ENCODE data around the gene SRP68. TPM values are rescaled to one million over a fixed set of nuclear protein-coding genes. Genes with fewer than 3 reads are reported as not detected.

Gene SRP68
- total RNA-seq (ENCODE audit: unreplicated experiment) = 48.4 TPM
- long read RNA-seq, transcript SRP68-201 (16 exons, 2,649 nt) = major isoform, 21 of 24 reads
- long read RNA-seq, partial matches to known transcripts = 1 of 24 reads
- long read RNA-seq, other reads (novel, unspliced or antisense) = 2 of 24 reads

- peak; percentile 96 for DNase-seq
- peaks cover 9% of the 10 kb centered on the region for H3K4me1 Mint-ChIP-seq (ENCODE audit: low read depth, unreplicated experiment)
- H3K9me3 Mint-ChIP-seq (ENCODE audit: unreplicated experiment) = peaks cover 5% of the 10 kb centered on the region
- peak within 1 kb of the TSS; percentile 80 for H3K27ac Mint-ChIP-seq (ENCODE audit: unreplicated experiment)
- no peaks in the 10 kb centered on the region for H3K36me3 Mint-ChIP-seq (ENCODE audit: unreplicated experiment)
- H3K27me3 Mint-ChIP-seq (ENCODE audit: unreplicated experiment) = peaks cover 16% of the 10 kb centered on the region
- no peak for TF ChIP-seq CTCF (IDR thresholded peaks at IDR 0.05; ENCODE audit: partially characterized antibody, unreplicated experiment)
- H3K4me3 Mint-ChIP-seq (ENCODE audit: unreplicated experiment) = peak within 1 kb of the TSS; percentile 93
Measured at GRCh38 chr17:76072148-76072858, at the start of gene SRP68. TSS of gene SRP68 (minus strand) at chr17:76072517. CDS start at chr17:76072491, 26 bp downstream.

- H3K27me3 Mint-ChIP-seq (ENCODE audit: unreplicated experiment) = peaks cover 7% of the 10 kb centered on the region
- H3K4me1 Mint-ChIP-seq (ENCODE audit: low read depth, unreplicated experiment) = no peaks in the 10 kb centered on the region
- no peak overlapping the region for H3K27ac Mint-ChIP-seq (ENCODE audit: unreplicated experiment)
- peaks cover 6% of the 10 kb centered on the region for H3K9me3 Mint-ChIP-seq (ENCODE audit: unreplicated experiment)
- no peak for DNase-seq
- no peaks in the 10 kb centered on the region for H3K36me3 Mint-ChIP-seq (ENCODE audit: unreplicated experiment)
- H3K4me3 Mint-ChIP-seq (ENCODE audit: unreplicated experiment) = no peak overlapping the region
- no peak for TF ChIP-seq CTCF (IDR thresholded peaks at IDR 0.05; ENCODE audit: partially characterized antibody, unreplicated experiment)
Measured at GRCh38 chr17:76121932-76122430, 49.7 kb upstream of the SRP68 start.

GRCh38 chr17:76120658-76121008 is 48.3 kb upstream of the SRP68 start:
- H3K4me3 Mint-ChIP-seq (ENCODE audit: unreplicated experiment) = no peak overlapping the region
- TF ChIP-seq CTCF (IDR thresholded peaks at IDR 0.05; ENCODE audit: partially characterized antibody, unreplicated experiment) = no peak
- peaks cover 4% of the 10 kb centered on the region for H3K9me3 Mint-ChIP-seq (ENCODE audit: unreplicated experiment)
- DNase-seq = no peak
- no peaks in the 10 kb centered on the region for H3K36me3 Mint-ChIP-seq (ENCODE audit: unreplicated experiment)
- no peak overlapping the region for H3K27ac Mint-ChIP-seq (ENCODE audit: unreplicated experiment)
- H3K4me1 Mint-ChIP-seq (ENCODE audit: low read depth, unreplicated experiment) = no peaks in the 10 kb centered on the region
- peaks cover 7% of the 10 kb centered on the region for H3K27me3 Mint-ChIP-seq (ENCODE audit: unreplicated experiment)

- no peak for DNase-seq
- no peak overlapping the region for H3K27ac Mint-ChIP-seq (ENCODE audit: unreplicated experiment)
- H3K4me3 Mint-ChIP-seq (ENCODE audit: unreplicated experiment) = no peak overlapping the region
- peaks cover 2% of the 10 kb centered on the region for H3K27me3 Mint-ChIP-seq (ENCODE audit: unreplicated experiment)
- peaks cover 4% of the 10 kb centered on the region for H3K9me3 Mint-ChIP-seq (ENCODE audit: unreplicated experiment)
- no peaks in the 10 kb centered on the region for H3K36me3 Mint-ChIP-seq (ENCODE audit: unreplicated experiment)
- TF ChIP-seq CTCF (IDR thresholded peaks at IDR 0.05; ENCODE audit: partially characterized antibody, unreplicated experiment) = no peak
- no peaks in the 10 kb centered on the region for H3K4me1 Mint-ChIP-seq (ENCODE audit: low read depth, unreplicated experiment)
Measured at GRCh38 chr17:76119409-76120371, 47.4 kb upstream of the SRP68 start.
